SK-N-SH (cell line): ENCODE data around the gene PPP1R12B. TPM values are rescaled to one million over a fixed set of nuclear protein-coding genes. Genes with fewer than 3 reads are reported as not detected.
A peak's percentile ranks its signal among the peaks of the same experiment; 100 is the strongest.

Source experiments
- CTCF ChIA-PET: fragments of 300-600, 350-600 bp; formaldehyde crosslinking; extraction: SDS; loops from one replicate; lab custom pipeline; 2021; lab: Yijun Ruan, JAX
- POLR2A ChIA-PET: fragments of 350-600 bp; sonication (Branson Sonifier 250); formaldehyde crosslinking; extraction: SDS; loops from one replicate; lab custom pipeline; 2020; ENCODE audit warnings: antibody characterized with exemption, inconsistent platforms; lab: Yijun Ruan, JAX
- DNase-seq: peaks from one replicate; pipeline ENCODE4 v3.0.0; 2012
- H2AFZ ChIP-seq: fragments of 200-600 bp; sonication (generic); 2 replicates; pipeline ENCODE4 v1.8.1; 2016; ENCODE audit warnings: antibody characterized with exemption, mild to moderate bottlenecking, low read depth
- H3F3A ChIP-seq: fragments of 200-600 bp; sonication (generic); replicated peaks from 2 replicates; pipeline ENCODE3; 2016; ENCODE audit warnings: antibody characterized with exemption, mild to moderate bottlenecking; ENCODE audit not compliant: insufficient read depth
- H3K27ac ChIP-seq, 2 experiments: fragments of 200-500 bp in 1 of 2; fragments of 200-600 bp in 1 of 2; sonication (Bioruptor generic) in 1 of 2; sonication (generic), shearing (Covaris generic) in 1 of 2; 2 replicates each; pipeline versions ENCODE4 v1.5.1 to v1.6.1; 2014 to 2016; ENCODE audit warnings: low read depth in 2 of 2, inconsistent platforms in 1 of 2, low read length in 1 of 2, mild to moderate bottlenecking in 1 of 2, mixed read lengths in 1 of 2
- H3K27me3 ChIP-seq: fragments of 200-600 bp; sonication (generic), shearing (Covaris generic); 2 replicates; pipeline ENCODE4 v1.6.1; 2016; ENCODE audit warnings: mixed run types; ENCODE audit not compliant: insufficient read depth
- H3K36me3 ChIP-seq, 2 experiments: fragments of 200-500 bp in 1 of 2; fragments of 200-600 bp in 1 of 2; sonication (Bioruptor generic) in 1 of 2; sonication (generic) in 1 of 2; replicated peaks in 1 of 2; 2 replicates each; pipeline versions ENCODE3 to v1.5.1; 2014 to 2016; ENCODE audit warnings: low read length in 1 of 2, mild to moderate bottlenecking in 1 of 2; ENCODE audit not compliant: insufficient read depth in 2 of 2, control insufficient read depth in 1 of 2
- H3K4me1 ChIP-seq, 2 experiments: fragments of 200-500 bp in 1 of 2; fragments of 200-600 bp in 1 of 2; sonication (Bioruptor generic) in 1 of 2; sonication (generic), shearing (Covaris generic) in 1 of 2; 2 replicates each; pipeline versions ENCODE4 v1.5.1 to v1.6.1; 2014 to 2016; ENCODE audit warnings: low read depth in 1 of 2, low read length in 1 of 2, mixed run types in 1 of 2; ENCODE audit not compliant: insufficient read depth in 2 of 2, control insufficient read depth in 1 of 2
- H3K4me2 ChIP-seq: fragments of 200-600 bp; sonication (generic), shearing (Covaris generic); 2 replicates; pipeline ENCODE4 v1.6.1; 2017; ENCODE audit warnings: mixed run types
- H3K4me3 ChIP-seq, 2 experiments: fragments of 200-500 bp in 1 of 2; fragments of 200-600 bp in 1 of 2; sonication (Bioruptor generic) in 1 of 2; sonication (generic), shearing (Covaris generic) in 1 of 2; 2 replicates each; pipeline versions ENCODE4 v1.5.1 to v1.8.1; 2014 to 2016; ENCODE audit warnings: low read depth in 2 of 2, inconsistent platforms in 1 of 2, low read length in 1 of 2, mild to moderate bottlenecking in 1 of 2, mixed read lengths in 1 of 2, moderate library complexity in 1 of 2
- H3K79me2 ChIP-seq: fragments of 200-600 bp; sonication (generic); 2 replicates; pipeline ENCODE4 v1.8.1; 2017; ENCODE audit warnings: mild to moderate bottlenecking; ENCODE audit not compliant: insufficient read depth
- H3K9ac ChIP-seq: fragments of 200-600 bp; sonication (generic); 2 replicates; pipeline ENCODE4 v1.6.1; 2017; ENCODE audit warnings: mixed run types
- H3K9me2 ChIP-seq: fragments of 200-600 bp; sonication (generic); 2 replicates; pipeline ENCODE4 v1.6.1; 2017; ENCODE audit warnings: mixed run types
- H3K9me3 ChIP-seq: fragments of 200-600 bp; sonication (generic); 2 replicates; pipeline ENCODE4 v1.6.1; 2017; ENCODE audit warnings: mixed run types, mild to moderate bottlenecking, moderate library complexity
- H4K20me1 ChIP-seq: fragments of 200-600 bp; sonication (generic); 2 replicates; pipeline ENCODE4 v1.6.1; 2017; ENCODE audit warnings: mild to moderate bottlenecking, mixed run types; ENCODE audit not compliant: insufficient read depth
- CTCF ChIP-seq: fragments of 200-600 bp; sonication (generic); IDR thresholded peaks from 2 replicates; pipeline ENCODE4 v1.6.1; 2017; ENCODE audit warnings: antibody characterized with exemption, mild to moderate bottlenecking, moderate library complexity
- EP300 ChIP-seq, 2 experiments: IDR thresholded peaks; 2 replicates each; pipeline versions ENCODE4 v1.4.0 to v1.6.1; 2012; ENCODE audit warnings: borderline replicate concordance in 1 of 2, low read depth in 1 of 2, low read length in 1 of 2
- EZH2phosphoT487 ChIP-seq: fragments of 200-600 bp; sonication (generic); IDR thresholded peaks from 2 replicates; pipeline ENCODE4 v1.6.1; 2017; ENCODE audit warnings: low read depth, mixed run types, mild to moderate bottlenecking, antibody characterized with exemption, moderate library complexity, borderline replicate concordance
- FOSL2 ChIP-seq: IDR thresholded peaks from 2 replicates; pipeline ENCODE4 v1.4.0; 2012; ENCODE audit warnings: low read depth, mild to moderate bottlenecking, moderate library complexity, borderline replicate concordance
- GATA2 ChIP-seq: sonication (generic); formaldehyde crosslinking; IDR thresholded peaks from 2 replicates; pipeline ENCODE4 v1.5.0; 2020; ENCODE audit warnings: mild to moderate bottlenecking, missing genetic modification reagents
- MAX ChIP-seq: IDR thresholded peaks from 2 replicates; pipeline ENCODE4 v1.4.0; 2012; ENCODE audit warnings: low read depth
- MEF2A ChIP-seq: IDR thresholded peaks from 2 replicates; pipeline ENCODE4 v1.4.0; 2012; ENCODE audit warnings: low read depth, borderline replicate concordance
- MXI1 ChIP-seq: IDR thresholded peaks from 2 replicates; pipeline ENCODE4 v1.6.1; 2012; ENCODE audit warnings: mild to moderate bottlenecking, low read depth, low read length, improper control_type of control experiment
- NRF1 ChIP-seq: IDR thresholded peaks from 2 replicates; pipeline ENCODE4 v1.6.1; 2012; ENCODE audit warnings: low read depth, mild to moderate bottlenecking, low read length
- PBX3 ChIP-seq: IDR thresholded peaks from 2 replicates; pipeline ENCODE4; 2012
- POLR2AphosphoS5 ChIP-seq: IDR thresholded peaks from 2 replicates; pipeline ENCODE4 v1.6.1; 2012; ENCODE audit warnings: low read depth, low read length
- RAD21 ChIP-seq: IDR thresholded peaks from 2 replicates; pipeline ENCODE4 v1.6.1; 2012; ENCODE audit warnings: mild to moderate bottlenecking, low read length
- REST ChIP-seq: IDR thresholded peaks from 2 replicates; pipeline ENCODE4 v1.6.1; 2012; ENCODE audit warnings: mild to moderate bottlenecking, low read depth, low read length, moderate library complexity
- RXRA ChIP-seq: IDR thresholded peaks from 2 replicates; pipeline ENCODE4 v1.4.0; 2012; ENCODE audit warnings: low read depth, mild to moderate bottlenecking, borderline replicate concordance
- SMC3 ChIP-seq: IDR thresholded peaks from 2 replicates; pipeline ENCODE4 v1.6.1; 2012; ENCODE audit warnings: low read depth, low read length, improper control_type of control experiment
- TEAD4 ChIP-seq: IDR thresholded peaks from 2 replicates; pipeline ENCODE4 v1.4.0; 2012; ENCODE audit warnings: mild to moderate bottlenecking, borderline replicate concordance; ENCODE audit not compliant: insufficient read depth
- ZBTB33 ChIP-seq: IDR thresholded peaks from 2 replicates; pipeline ENCODE4 v1.4.0; 2012; ENCODE audit warnings: low read depth, borderline replicate concordance
- WGBS: methylation state at CpG from one replicate; pipeline ENCODE4 v1.1.6; 2017; ENCODE audit warnings: low lambda C conversion rate; 5-methylcytosine and 5-hydroxymethylcytosine counted together
- polyA plus RNA-seq, 3 experiments: library from polyadenylated mRNA; depleted of rRNA; stranded (reverse); fragments of >200 nt; gene quantifications; 2 replicates each; pipeline ENCODE4 v1.2.3, GENCODE V29; 2012

PPP1R12B gene
- polyA plus RNA-seq, 1 of the 3 experiments (the other 2 are of a cell fraction): 2.8 TPM

GRCh38 chr1:202501281-202501680, 152.8 kb downstream of the PPP1R12B start:
- H3K79me2 ChIP-seq: no peaks in the 10 kb centered on the region
- H3K4me1 ChIP-seq: peaks cover 8 to 16% of the 10 kb centered on the region in 2 experiments
- CTCF ChIA-PET: interaction anchor here (0.6 to 5.1 kb wide), 32 partner anchors 9 to 218 kb away, joined by 3 to 31 read pairs (median 4); no protein-coding TSS in a partner anchor
- no peaks in the 10 kb centered on the region for H3K9me2 ChIP-seq
- no peak overlapping the region for H3K4me3 ChIP-seq
- WGBS: 67% methylated on average over 2 of the region's 2 CpGs
- H2AFZ ChIP-seq: no peak overlapping the region
- DNase-seq: peak; percentile 7
- H3K27me3 ChIP-seq: no peaks in the 10 kb centered on the region
- H3F3A ChIP-seq: peaks cover 10% of the 10 kb centered on the region
- no peaks in the 10 kb centered on the region for H3K9me3 ChIP-seq
- H4K20me1 ChIP-seq: no peaks in the 10 kb centered on the region
- no peak overlapping the region for H3K4me2 ChIP-seq
- TF ChIP-seq MXI1 (no peak), CTCF (peak; percentile 63), SMC3 (peak; percentile 78), RAD21 (peak; percentile 82), MAX (no peak), RXRA (no peak)
- H3K36me3 ChIP-seq: peaks cover 6 to 11% of the 10 kb centered on the region in 2 experiments
- no peak overlapping the region for H3K27ac ChIP-seq
- no peak overlapping the region for H3K9ac ChIP-seq
- POLR2A ChIA-PET: no interaction called here

- peaks cover 10% of the 10 kb centered on the region for H3F3A ChIP-seq
- peaks cover 8 to 21% of the 10 kb centered on the region in 2 experiments for H3K4me1 ChIP-seq
- H3K9me3 ChIP-seq: no peaks in the 10 kb centered on the region
- H3K4me3 ChIP-seq: no peak overlapping the region
- no peaks in the 10 kb centered on the region for H4K20me1 ChIP-seq
- H3K36me3 ChIP-seq: peaks cover 3 to 4% of the 10 kb centered on the region in 2 experiments
- H3K9ac ChIP-seq: peak overlapping the region; percentile 53
- no peaks in the 10 kb centered on the region for H3K27me3 ChIP-seq
- H3K27ac ChIP-seq: peak overlapping the region; percentile 85 to 91
- no peaks in the 10 kb centered on the region for H3K79me2 ChIP-seq
- 29% methylated on average over 4 of the region's 4 CpGs for WGBS
- ChIA-PET POLR2A (no interaction called here), CTCF (interaction anchor here (0.6 to 5.1 kb wide), 5 partner anchors 67 to 214 kb away, joined by 3 to 30 read pairs (median 3); no protein-coding TSS in a partner anchor)
- H3K9me2 ChIP-seq: no peaks in the 10 kb centered on the region
- peak; percentile 0 for DNase-seq
- H3K4me2 ChIP-seq: peak overlapping the region; percentile 60
- H2AFZ ChIP-seq: no peak overlapping the region
- no peak for TF ChIP-seq POLR2AphosphoS5
- no peak for TF ChIP-seq ZBTB33
- TF ChIP-seq RXRA: no peak
- no peak for TF ChIP-seq MEF2A
- no peak for TF ChIP-seq TEAD4
- no peak for TF ChIP-seq NRF1
- no peak for TF ChIP-seq PBX3
- TF ChIP-seq EP300 (IDR thresholded peaks at IDR 0.05; ENCODE audit: borderline replicate concordance in 1 of 2, low read depth in 1 of 2, low read length in 1 of 2): no peak
- no peak for TF ChIP-seq EZH2phosphoT487
- no peak for TF ChIP-seq GATA2 (CRISPR knock-in tag)
- no peak for TF ChIP-seq REST
- no peak; the same call in 1 of the 2 replicates for TF ChIP-seq FOSL2
Measured at GRCh38 chr1:202505356-202505755, 156.9 kb downstream of the PPP1R12B start.
